ENCODE results near the gene TNFRSF12A. TPM values are rescaled to one million over a fixed set of nuclear protein-coding genes. Genes with fewer than 3 reads are reported as not detected.

TNFRSF12A gene
- total RNA-seq, 4 donors from 2014 or later: 20.9 to 140 (median 57.5) TPM

DNA sequence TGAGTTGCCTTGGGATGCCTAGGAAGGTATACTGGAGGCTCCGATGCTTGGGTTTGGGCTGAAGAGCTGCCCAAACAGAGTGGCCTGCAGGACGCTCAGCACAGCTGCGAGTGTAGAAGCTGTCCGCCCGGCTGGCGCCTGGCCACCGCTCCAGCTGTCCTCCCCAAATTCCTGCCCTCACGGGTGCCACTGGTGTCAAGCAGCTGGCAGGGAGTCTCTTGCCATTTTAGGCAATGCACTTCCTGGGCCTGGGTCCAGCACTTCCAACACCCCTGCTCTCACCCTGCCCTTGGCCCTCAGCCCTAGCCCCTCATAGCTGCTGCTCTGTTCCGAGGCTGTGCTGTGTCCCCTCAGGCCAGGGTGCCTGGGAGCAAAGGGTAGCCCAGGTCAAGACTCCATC is 34.7 kb upstream of the TNFRSF12A start:
- H3K27ac ChIP-seq (replicated peaks in 1 of 4): no peak overlapping the region
- TF ChIP-seq POLR2A (IDR thresholded peaks at IDR 0.05; ENCODE audit: low read depth) (no peak), POLR2AphosphoS5 (IDR thresholded peaks at IDR 0.05) (no peak), EP300 (IDR thresholded peaks at IDR 0.05) (no peak)
- TF ChIP-seq, protein P1, sequence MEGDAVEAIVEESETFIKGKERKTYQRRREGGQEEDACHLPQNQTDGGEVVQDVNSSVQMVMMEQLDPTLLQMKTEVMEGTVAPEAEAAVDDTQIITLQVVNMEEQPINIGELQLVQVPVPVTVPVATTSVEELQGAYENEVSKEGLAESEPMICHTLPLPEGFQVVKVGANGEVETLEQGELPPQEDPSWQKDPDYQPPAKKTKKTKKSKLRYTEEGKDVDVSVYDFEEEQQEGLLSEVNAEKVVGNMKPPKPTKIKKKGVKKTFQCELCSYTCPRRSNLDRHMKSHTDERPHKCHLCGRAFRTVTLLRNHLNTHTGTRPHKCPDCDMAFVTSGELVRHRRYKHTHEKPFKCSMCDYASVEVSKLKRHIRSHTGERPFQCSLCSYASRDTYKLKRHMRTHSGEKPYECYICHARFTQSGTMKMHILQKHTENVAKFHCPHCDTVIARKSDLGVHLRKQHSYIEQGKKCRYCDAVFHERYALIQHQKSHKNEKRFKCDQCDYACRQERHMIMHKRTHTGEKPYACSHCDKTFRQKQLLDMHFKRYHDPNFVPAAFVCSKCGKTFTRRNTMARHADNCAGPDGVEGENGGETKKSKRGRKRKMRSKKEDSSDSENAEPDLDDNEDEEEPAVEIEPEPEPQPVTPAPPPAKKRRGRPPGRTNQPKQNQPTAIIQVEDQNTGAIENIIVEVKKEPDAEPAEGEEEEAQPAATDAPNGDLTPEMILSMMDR (IDR thresholded peaks at IDR 0.05): no peak
- H3K4me3 ChIP-seq: no peak overlapping the region
- peaks cover 19 to 37% (median 24%) of the 10 kb centered on the region in 4 donors for H3K4me1 ChIP-seq
- H3K36me3 ChIP-seq: no peaks in the 10 kb centered on the region
- DNase-seq (ENCODE audit: extremely low spot score): no peak
- H3K9me3 ChIP-seq: no peaks in the 10 kb centered on the region
- intact Hi-C loops (cut with DNase I): no loop called here
- peaks cover 0 to 38% (median 0%) of the 10 kb centered on the region in 4 donors for H3K27me3 ChIP-seq
- WGBS: 80% methylated on average over 1 of the region's 9 CpGs

- Histone ChIP-seq H3K9me3 (no peaks in the 10 kb centered on the region), H3K36me3 (no peaks in the 10 kb centered on the region), H3K27me3 (peaks cover 0 to 42% (median 0%) of the 10 kb centered on the region in 4 donors), H3K4me1 (peaks cover 15 to 33% (median 21%) of the 10 kb centered on the region in 4 donors), H3K4me3 (no peak overlapping the region), H3K27ac (replicated peaks in 1 of 4) (no peak overlapping the region)
- no peak for DNase-seq (ENCODE audit: extremely low spot score)
- TF ChIP-seq, protein P1 (IDR thresholded peaks at IDR 0.05): no peak
- TF ChIP-seq POLR2A (IDR thresholded peaks at IDR 0.05; ENCODE audit: low read depth) (no peak), POLR2AphosphoS5 (IDR thresholded peaks at IDR 0.05) (no peak), EP300 (IDR thresholded peaks at IDR 0.05) (no peak)
- intact Hi-C loops (cut with DNase I): no loop called here
- 81% methylated on average over 11 of the region's 15 CpGs for WGBS
Observed at GRCh38 chr16:2985893-2986355, 34.2 kb upstream of the TNFRSF12A start.

DNA sequence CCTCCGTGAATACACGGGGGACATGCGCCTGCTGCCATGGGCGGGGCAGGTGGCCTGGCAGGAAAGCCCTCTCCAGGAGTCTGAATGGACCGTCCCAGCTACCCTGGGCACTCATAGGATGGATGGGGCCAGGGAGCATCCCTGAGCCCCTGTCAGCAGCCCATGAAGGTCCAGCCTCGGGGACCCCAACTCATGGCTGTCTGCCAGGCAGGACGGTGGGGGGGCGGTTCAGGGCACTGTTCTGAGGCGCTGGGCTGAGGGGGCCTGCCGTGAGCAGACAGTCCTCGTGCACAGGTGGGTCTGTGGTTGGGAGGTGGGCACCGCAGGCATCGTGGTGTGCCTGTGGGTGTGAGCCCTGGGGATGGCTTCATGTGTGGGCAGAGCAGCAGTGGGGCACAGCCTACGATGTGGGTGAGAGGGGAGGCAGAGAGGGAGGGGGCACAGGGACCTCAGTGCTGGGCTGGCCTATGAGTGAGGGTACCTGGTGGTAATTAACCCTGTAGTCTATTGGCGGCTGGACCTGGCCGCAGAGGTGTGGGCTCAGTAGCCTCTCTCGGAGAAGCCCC is 33.5 kb upstream of the TNFRSF12A start:
- Histone ChIP-seq H3K36me3 (no peaks in the 10 kb centered on the region), H3K27ac (replicated peaks in 1 of 4) (no peak overlapping the region), H3K4me1 (peaks cover 11 to 25% (median 16%) of the 10 kb centered on the region in 4 donors), H3K9me3 (no peaks in the 10 kb centered on the region), H3K27me3 (peaks cover 0 to 42% (median 0%) of the 10 kb centered on the region in 4 donors), H3K4me3 (no peak overlapping the region)
- TF ChIP-seq, protein P1 (IDR thresholded peaks at IDR 0.05): no peak
- TF ChIP-seq POLR2AphosphoS5 (IDR thresholded peaks at IDR 0.05) (no peak), POLR2A (IDR thresholded peaks at IDR 0.05; ENCODE audit: low read depth) (no peak), EP300 (IDR thresholded peaks at IDR 0.05) (no peak)
- WGBS: 100% methylated on average over 2 of the region's 17 CpGs
- DNase-seq (ENCODE audit: extremely low spot score): no peak
- intact Hi-C loops (cut with DNase I): no loop called here

GRCh38 chr16:2987286-2987685 is 32.9 kb upstream of the TNFRSF12A start:
- intact Hi-C loops (cut with DNase I): no loop called here
- Histone ChIP-seq H3K4me3 (no peak overlapping the region), H3K4me1 (peaks cover 11 to 25% (median 16%) of the 10 kb centered on the region in 4 donors), H3K36me3 (no peaks in the 10 kb centered on the region), H3K9me3 (no peaks in the 10 kb centered on the region), H3K27ac (replicated peaks in 1 of 4) (no peak overlapping the region), H3K27me3 (peaks cover 0 to 42% (median 0%) of the 10 kb centered on the region in 4 donors)
- no peak for DNase-seq (ENCODE audit: extremely low spot score)
- TF ChIP-seq POLR2AphosphoS5 (IDR thresholded peaks at IDR 0.05) (no peak), POLR2A (IDR thresholded peaks at IDR 0.05; ENCODE audit: low read depth) (no peak), EP300 (IDR thresholded peaks at IDR 0.05) (no peak)
- TF ChIP-seq, protein P1 (IDR thresholded peaks at IDR 0.05): no peak
- WGBS: 43% methylated on average over 3 of the region's 9 CpGs

Data from esophagus muscularis mucosa (tissue), 4 donors.